Sigmoid colon (tissue), 4 donors: ENCODE data around the gene MYL3.

Experiments
- POLR2A ChIP-seq, 2 donors: fragments of 450-650 bp; IDR thresholded peaks; one replicate each; pipeline ENCODE4 v1.6.1; 2016; ENCODE audit warnings: antibody characterized with exemption in 2 of 2, mild to moderate bottlenecking in 2 of 2, moderate library complexity in 2 of 2
- POLR2AphosphoS5 ChIP-seq, 4 donors: sonication (generic); formaldehyde crosslinking; IDR thresholded peaks; one replicate each; pipeline ENCODE4 v1.6.1; 2017; ENCODE audit warnings: antibody characterized with exemption in 4 of 4
- TF ChIP-seq, protein P1 (sequence below), 4 experiments: fragments of 450-650 bp in 3 of 4; fragments of 200-600 bp in 1 of 4; IDR thresholded peaks; one replicate each; pipeline ENCODE4 v1.5.1; 2016 to 2019; ENCODE audit warnings: antibody characterized with exemption in 4 of 4, mild to moderate bottlenecking in 3 of 4, moderate library complexity in 2 of 4

DNA sequence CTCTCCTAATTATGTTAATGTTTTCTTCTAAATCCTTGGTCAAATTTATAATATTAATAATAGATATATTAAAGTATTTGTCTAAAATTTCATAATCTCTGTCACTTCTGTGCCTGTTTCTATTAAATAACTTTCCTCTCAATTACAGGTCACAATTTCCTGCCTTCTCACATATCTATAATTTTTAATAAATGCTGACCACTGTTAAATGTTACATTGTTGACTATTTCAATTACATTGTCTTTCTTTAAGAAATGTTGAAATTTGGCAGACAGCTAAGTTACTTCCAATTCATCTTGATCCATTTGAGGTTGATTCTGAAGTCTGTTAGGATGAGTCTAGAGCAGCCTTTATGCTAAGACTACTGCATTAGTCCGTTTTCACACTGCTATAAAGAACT is 41.7 kb downstream of the MYL3 start:
- no peak for TF ChIP-seq POLR2A (IDR thresholded peaks at IDR 0.05)
- TF ChIP-seq, protein P1, sequence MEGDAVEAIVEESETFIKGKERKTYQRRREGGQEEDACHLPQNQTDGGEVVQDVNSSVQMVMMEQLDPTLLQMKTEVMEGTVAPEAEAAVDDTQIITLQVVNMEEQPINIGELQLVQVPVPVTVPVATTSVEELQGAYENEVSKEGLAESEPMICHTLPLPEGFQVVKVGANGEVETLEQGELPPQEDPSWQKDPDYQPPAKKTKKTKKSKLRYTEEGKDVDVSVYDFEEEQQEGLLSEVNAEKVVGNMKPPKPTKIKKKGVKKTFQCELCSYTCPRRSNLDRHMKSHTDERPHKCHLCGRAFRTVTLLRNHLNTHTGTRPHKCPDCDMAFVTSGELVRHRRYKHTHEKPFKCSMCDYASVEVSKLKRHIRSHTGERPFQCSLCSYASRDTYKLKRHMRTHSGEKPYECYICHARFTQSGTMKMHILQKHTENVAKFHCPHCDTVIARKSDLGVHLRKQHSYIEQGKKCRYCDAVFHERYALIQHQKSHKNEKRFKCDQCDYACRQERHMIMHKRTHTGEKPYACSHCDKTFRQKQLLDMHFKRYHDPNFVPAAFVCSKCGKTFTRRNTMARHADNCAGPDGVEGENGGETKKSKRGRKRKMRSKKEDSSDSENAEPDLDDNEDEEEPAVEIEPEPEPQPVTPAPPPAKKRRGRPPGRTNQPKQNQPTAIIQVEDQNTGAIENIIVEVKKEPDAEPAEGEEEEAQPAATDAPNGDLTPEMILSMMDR (IDR thresholded peaks at IDR 0.05) = no peak
- no peak for TF ChIP-seq POLR2AphosphoS5 (IDR thresholded peaks at IDR 0.05)
